Measurements from ENCODE around the gene NET1. TPM values are rescaled to one million over a fixed set of nuclear protein-coding genes. Genes with fewer than 3 reads are reported as not detected.
A peak's percentile ranks its signal among the peaks of the same experiment; 100 is the strongest.
"Not testable (repeated sequence)": the region's sequence is repeated elsewhere in the genome, so short reads cannot be mapped to it uniquely, and the experiment has no call there.

NET1 gene
- total and polyA plus RNA-seq, 8 donors, result 50.2 to 246 (median 84.6) TPM

DNA sequence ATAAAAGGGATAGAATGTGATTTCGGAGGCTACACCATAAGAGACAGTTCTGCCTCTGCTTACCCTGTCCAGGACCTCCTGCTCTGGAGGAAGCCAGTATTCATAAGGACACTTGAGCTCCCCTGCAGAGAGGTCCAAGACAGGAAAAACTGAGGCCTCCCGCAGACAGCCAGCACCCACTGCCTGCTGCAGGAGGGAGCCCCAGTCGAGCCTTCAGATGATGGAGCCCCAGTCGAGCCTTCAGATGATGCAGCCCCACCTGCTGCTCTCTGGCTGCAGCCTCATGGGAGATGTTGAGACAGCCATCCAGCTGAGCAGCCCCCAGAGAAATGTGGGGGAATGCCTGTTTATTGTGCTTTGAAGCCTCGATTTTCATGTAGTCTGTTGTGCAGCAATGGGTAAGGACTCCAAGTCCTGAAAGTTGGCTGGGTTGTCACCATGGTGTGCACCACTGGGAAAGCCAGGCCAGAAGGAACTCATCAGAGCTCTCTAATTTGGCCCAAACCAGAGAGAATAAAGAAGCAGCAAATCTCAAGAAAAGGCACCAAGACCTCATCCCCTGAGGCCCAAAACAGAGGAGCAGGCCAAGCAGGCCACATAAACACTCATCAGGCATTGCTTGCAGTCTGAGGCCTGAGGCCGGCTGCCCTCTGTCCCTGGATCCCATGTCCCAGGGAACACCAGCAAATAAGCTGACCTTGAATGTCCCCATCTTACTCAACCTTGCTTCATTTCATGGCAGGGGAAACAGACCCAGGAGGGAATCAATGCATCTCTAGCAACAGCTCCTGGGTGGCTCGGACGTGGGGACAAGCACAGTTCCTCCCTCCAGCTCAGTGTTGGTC, 56.1 kb downstream of the NET1 start:
- Histone ChIP-seq H3K9me3 (peaks cover 0 to 7% (median 2%) of the 10 kb centered on the region in 4 donors), H3K4me3 (no peak overlapping the region), H3K4me1 (peaks cover 17 to 33% (median 24%) of the 10 kb centered on the region in 4 donors), H3K36me3 (no peaks in the 10 kb centered on the region), H3K27ac (peak overlapping the region; percentile 30 to 86 (median 84)), H3K27me3 (no peaks in the 10 kb centered on the region)
- no peak for DNase-seq
- intact Hi-C loops (cut with DNase I; ENCODE audit: low total_unique reads), result no loop called here
- 83 to 95% (median 90%) methylated on average over 8 of the region's 8 CpGs for WGBS, 5 donors
- TF ChIP-seq POLR2AphosphoS5 (IDR thresholded peaks at IDR 0.05) (no peak), EP300 (IDR thresholded peaks at IDR 0.05) (no peak), POLR2A (IDR thresholded peaks at IDR 0.05) (no peak)
- TF ChIP-seq, protein P1, sequence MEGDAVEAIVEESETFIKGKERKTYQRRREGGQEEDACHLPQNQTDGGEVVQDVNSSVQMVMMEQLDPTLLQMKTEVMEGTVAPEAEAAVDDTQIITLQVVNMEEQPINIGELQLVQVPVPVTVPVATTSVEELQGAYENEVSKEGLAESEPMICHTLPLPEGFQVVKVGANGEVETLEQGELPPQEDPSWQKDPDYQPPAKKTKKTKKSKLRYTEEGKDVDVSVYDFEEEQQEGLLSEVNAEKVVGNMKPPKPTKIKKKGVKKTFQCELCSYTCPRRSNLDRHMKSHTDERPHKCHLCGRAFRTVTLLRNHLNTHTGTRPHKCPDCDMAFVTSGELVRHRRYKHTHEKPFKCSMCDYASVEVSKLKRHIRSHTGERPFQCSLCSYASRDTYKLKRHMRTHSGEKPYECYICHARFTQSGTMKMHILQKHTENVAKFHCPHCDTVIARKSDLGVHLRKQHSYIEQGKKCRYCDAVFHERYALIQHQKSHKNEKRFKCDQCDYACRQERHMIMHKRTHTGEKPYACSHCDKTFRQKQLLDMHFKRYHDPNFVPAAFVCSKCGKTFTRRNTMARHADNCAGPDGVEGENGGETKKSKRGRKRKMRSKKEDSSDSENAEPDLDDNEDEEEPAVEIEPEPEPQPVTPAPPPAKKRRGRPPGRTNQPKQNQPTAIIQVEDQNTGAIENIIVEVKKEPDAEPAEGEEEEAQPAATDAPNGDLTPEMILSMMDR (IDR thresholded peaks at IDR 0.05), result no peak

DNA sequence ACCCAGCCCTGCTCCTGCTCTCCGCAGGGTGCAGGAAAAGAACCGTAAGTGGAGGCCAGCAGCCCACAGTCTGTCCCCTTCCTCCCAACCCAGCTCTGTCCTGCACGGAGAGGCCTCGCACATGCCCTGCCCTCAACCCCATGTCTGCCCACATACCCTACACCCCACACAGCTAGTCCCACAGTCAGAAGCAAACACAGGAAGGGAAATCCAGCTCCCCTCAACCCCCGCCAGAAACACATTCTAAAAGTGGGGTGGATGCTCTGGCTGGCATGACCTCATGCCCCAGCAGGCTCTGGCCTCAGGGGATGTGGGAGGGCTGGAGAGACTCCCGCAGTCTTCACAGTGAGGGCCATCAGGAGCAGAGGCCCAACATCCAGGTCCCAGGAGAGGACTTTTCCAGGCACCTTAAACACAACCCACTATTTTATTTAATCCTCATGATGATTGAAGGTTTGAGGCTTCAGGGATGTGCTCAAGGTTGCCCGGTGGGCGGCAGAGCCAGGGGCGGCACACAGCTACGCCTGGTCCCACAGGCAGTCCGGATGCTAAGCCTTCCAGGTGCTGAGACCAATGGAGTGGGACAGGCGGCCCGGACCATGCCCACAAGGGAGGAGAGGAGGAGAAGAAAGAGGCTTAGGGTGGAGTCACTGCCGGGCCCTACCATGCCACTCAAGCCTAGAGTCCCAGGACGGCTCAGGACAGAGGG, 57.1 kb downstream of the NET1 start:
- intact Hi-C loops (cut with DNase I; ENCODE audit: low total_unique reads), result no loop called here
- Histone ChIP-seq H3K27me3 (no peaks in the 10 kb centered on the region), H3K9me3 (peaks cover 0 to 7% (median 2%) of the 10 kb centered on the region in 4 donors), H3K4me3 (no peak overlapping the region), H3K36me3 (no peaks in the 10 kb centered on the region), H3K27ac (no peak overlapping the region), H3K4me1 (peaks cover 17 to 32% (median 24%) of the 10 kb centered on the region in 4 donors)
- DNase-seq, result no peak
- 83 to 89% (median 88%) methylated on average over 14 to 15 of the region's 15 CpGs for WGBS, 5 donors
- TF ChIP-seq POLR2A (IDR thresholded peaks at IDR 0.05) (no peak), POLR2AphosphoS5 (IDR thresholded peaks at IDR 0.05) (no peak), EP300 (IDR thresholded peaks at IDR 0.05) (no peak)
- TF ChIP-seq, protein P1 (IDR thresholded peaks at IDR 0.05), result no peak

DNA sequence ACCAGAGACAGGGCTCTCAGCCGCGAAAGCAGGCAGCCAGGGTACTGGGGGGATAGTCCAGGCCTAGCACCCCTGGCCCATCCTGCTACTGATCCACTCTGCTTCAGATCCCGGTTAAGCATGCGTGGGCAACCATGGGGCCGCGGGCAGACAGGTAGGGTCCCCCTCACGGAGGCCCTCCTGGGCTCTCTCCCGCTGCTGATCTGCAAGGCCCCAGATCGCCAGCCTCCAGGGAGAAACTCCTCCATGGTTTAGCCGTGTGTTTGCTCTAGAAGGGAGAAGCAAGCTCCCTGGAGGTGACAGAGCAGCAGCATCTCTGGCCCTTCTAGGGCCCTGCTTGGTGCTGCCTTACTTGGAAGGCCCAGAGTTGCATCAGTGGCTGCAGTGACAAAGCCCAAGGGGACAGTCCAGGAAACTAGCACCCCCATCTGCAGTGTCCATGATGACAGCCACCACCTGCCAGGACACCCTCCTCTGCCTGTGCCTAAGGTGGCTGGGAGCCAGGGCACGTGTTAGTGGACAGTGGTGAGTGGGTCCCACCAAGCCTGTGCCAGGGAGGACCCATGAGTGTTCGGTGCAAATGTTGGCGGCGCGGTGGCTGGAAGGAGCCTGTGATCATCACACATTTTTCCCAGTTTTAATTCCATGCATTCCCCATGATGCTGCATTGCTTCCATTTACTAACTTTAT, 57.9 kb downstream of the NET1 start:
- Histone ChIP-seq H3K9me3 (peaks cover 0 to 7% (median 2%) of the 10 kb centered on the region in 4 donors), H3K27ac (no peak overlapping the region), H3K4me3 (no peak overlapping the region), H3K27me3 (no peaks in the 10 kb centered on the region), H3K4me1 (peaks cover 17 to 29% (median 23%) of the 10 kb centered on the region in 4 donors), H3K36me3 (no peaks in the 10 kb centered on the region)
- 96 to 100% (median 98%) methylated on average over 7 to 15 of the region's 15 CpGs for WGBS, 5 donors
- TF ChIP-seq, protein P1 (IDR thresholded peaks at IDR 0.05), result no peak
- TF ChIP-seq EP300 (IDR thresholded peaks at IDR 0.05), result no peak
- no peak for TF ChIP-seq POLR2A (IDR thresholded peaks at IDR 0.05)
- no peak for TF ChIP-seq POLR2AphosphoS5 (IDR thresholded peaks at IDR 0.05)
- DNase-seq, result no peak
- intact Hi-C loops (cut with DNase I; ENCODE audit: low total_unique reads), result no loop called here

DNA sequence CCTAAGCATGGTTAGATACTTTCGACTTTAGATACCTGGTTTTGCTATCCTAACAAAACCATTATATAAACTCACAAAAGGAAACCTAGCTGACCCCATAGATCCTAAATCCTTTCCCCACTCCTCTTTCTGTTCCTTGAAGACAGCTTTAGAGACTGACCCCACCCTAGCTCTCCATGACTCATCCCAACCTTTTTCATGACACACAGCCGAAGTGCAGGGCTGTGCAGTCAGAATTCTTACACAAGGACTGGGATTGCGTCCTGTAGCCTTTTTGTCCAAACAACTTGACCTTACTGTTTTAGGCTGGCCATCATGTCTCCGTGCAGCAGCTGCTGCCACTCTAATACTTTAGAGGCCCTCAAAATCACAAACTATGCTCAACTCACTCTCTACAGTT, 62.3 kb downstream of the NET1 start:
- DNase-seq; intact Hi-C loops (cut with DNase I; ENCODE audit: low total_unique reads): not testable (repeated sequence)

DNA sequence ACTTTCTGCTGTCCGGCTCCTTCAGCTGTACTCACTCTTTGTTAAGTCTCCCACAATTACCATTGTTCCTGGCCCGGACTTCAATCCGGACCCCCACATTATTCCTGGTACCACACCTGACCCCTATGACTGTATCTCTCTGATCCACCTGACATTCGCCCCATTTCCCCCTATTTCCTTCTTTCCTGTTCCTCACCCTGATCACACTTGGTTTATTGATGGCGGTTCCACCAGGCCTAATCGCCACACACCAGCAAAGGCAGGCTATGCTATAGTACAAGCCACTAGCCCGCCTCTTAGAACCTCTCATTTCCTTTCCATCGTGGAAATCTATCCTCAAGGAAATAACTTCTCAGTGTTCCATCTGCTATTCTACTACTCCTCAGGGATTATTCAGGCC, 62.7 kb downstream of the NET1 start:
- peaks cover 0 to 14% (median 6%) of the 10 kb centered on the region in 4 donors for H3K4me1 ChIP-seq
- DNase-seq; H3K4me3 ChIP-seq; H3K27me3 ChIP-seq; H3K27ac ChIP-seq; intact Hi-C loops (cut with DNase I; ENCODE audit: low total_unique reads); H3K9me3 ChIP-seq; H3K36me3 ChIP-seq: not testable (repeated sequence)
- whole genome bisulfite sequencing, 5 donors, result 93 to 97% (median 95%) methylated on average over 6 to 8 of the region's 8 CpGs

More for the DNA sequence above, 62.3 kb downstream of the NET1 start:
- 77 to 84% (median 82%) methylated on average over 4 of the region's 4 CpGs for WGBS, 5 donors
- peak in 1 of 3 donors; percentile 27 for TF ChIP-seq POLR2AphosphoS5 (IDR thresholded peaks at IDR 0.05)
- H3K27ac ChIP-seq, H3K36me3 ChIP-seq, H3K4me3 ChIP-seq, H3K9me3 ChIP-seq, H3K27me3 ChIP-seq: not testable (repeated sequence)
- peaks cover 0 to 14% (median 6%) of the 10 kb centered on the region in 4 donors for H3K4me1 ChIP-seq

- intact Hi-C loops (cut with DNase I; ENCODE audit: low total_unique reads), result not testable (repeated sequence)
Observed at GRCh38 chr10:5475974-5476807, 63.8 kb downstream of the NET1 start.

More at GRCh38 chr10:5475974-5476807, 63.8 kb downstream of the NET1 start:
- Histone ChIP-seq H3K4me1 (peaks cover 0 to 14% (median 6%) of the 10 kb centered on the region in 4 donors), H3K27ac (peak overlapping the region in 1 of 5 donors; percentile 32)
- not testable (repeated sequence) for H3K36me3 ChIP-seq, H3K9me3 ChIP-seq, H3K27me3 ChIP-seq, H3K4me3 ChIP-seq, DNase-seq
- WGBS, 5 donors, result 94 to 96% (median 95%) methylated on average over 10 to 12 of the region's 12 CpGs

Measured in stomach (tissue), 9 donors.